A549 (cell line): ENCODE results near the gene TGFBR3L.

Source experiments
- BHLHE40 ChIP-seq: IDR thresholded peaks from 2 replicates; pipeline ENCODE4 v1.6.1; 2012; ENCODE audit warnings: low read depth, low read length, inconsistent platforms
- CBX2 ChIP-seq: fragments of 200-600 bp; sonication (generic); IDR thresholded peaks from 2 replicates; pipeline ENCODE4 v1.6.1; 2016; ENCODE audit warnings: low read depth, mild to moderate bottlenecking, borderline replicate concordance
- POLR2A ChIP-seq: IDR thresholded peaks from 2 replicates; pipeline ENCODE4 v1.6.1; 2012; ENCODE audit warnings: mild to moderate bottlenecking, low read length
- SREBF2 ChIP-seq: fragments of 450-650 bp; IDR thresholded peaks from 2 replicates; pipeline ENCODE4 v1.6.1; 2014; ENCODE audit warnings: mild to moderate bottlenecking, moderate library complexity
- TF ChIP-seq, protein P1 (sequence below): fragments of >200 bp; sonication (Bioruptor Twin); formaldehyde crosslinking; IDR thresholded peaks from 3 replicates; pipeline ENCODE4 v1.5.1; 2016

DNA sequence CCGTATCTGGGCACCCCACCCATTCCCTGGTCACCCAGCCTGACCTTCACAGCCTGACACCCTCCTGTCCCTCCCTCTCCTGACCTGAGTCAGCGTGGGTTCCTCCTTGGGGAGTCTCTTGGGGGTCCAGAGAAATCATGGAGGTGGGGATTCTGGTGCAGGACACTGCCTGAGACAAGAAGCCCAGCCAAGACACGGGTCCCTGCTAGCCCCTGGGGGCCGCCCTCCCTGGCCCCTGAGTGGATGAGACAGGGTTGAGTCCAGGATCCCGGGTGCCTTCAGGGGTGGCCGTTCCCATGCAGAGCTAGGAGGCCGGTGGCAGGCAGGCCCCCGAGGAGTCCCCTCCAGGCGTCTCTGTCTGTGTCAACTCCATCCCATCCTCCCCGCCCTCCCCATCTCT is 9.4 kb upstream of the TGFBR3L start:
- TF ChIP-seq BHLHE40 = no peak
- TF ChIP-seq CBX2 = no peak
- TF ChIP-seq, protein P1, sequence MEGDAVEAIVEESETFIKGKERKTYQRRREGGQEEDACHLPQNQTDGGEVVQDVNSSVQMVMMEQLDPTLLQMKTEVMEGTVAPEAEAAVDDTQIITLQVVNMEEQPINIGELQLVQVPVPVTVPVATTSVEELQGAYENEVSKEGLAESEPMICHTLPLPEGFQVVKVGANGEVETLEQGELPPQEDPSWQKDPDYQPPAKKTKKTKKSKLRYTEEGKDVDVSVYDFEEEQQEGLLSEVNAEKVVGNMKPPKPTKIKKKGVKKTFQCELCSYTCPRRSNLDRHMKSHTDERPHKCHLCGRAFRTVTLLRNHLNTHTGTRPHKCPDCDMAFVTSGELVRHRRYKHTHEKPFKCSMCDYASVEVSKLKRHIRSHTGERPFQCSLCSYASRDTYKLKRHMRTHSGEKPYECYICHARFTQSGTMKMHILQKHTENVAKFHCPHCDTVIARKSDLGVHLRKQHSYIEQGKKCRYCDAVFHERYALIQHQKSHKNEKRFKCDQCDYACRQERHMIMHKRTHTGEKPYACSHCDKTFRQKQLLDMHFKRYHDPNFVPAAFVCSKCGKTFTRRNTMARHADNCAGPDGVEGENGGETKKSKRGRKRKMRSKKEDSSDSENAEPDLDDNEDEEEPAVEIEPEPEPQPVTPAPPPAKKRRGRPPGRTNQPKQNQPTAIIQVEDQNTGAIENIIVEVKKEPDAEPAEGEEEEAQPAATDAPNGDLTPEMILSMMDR = no peak
- TF ChIP-seq SREBF2 = no peak
- no peak for TF ChIP-seq POLR2A
